ENCODE measurements around the gene SMYD3. TPM values are rescaled to one million over a fixed set of nuclear protein-coding genes. Genes with fewer than 3 reads are reported as not detected.

Gene SMYD3
- total and polyA plus RNA-seq, 2 donors: 22.0 to 27.0 TPM

DNA sequence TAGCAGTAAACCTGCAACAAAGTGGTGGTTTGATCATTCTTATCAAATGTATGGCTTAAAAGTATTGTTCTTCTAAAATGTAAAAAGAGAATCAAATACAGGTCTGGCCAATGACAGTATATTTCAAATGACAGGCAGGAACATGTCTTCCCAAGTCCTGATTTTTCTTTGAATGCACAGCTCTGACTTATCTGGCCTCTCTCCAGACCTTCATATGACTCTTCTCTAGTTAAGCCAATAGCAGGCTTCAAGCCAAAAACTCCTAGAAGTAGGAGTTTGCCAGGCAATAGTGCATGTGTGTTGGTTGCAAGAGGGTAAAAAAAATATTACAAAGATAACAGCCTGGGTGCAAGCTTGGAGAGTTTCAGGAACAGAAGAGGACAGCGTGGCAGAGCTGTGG is 345.5 kb downstream of the SMYD3 start:
- whole genome bisulfite sequencing: 92% methylated on average over 1 of the region's 1 CpG
- DNase-seq (ENCODE audit: low read depth in 6 of 9, low spot score in 9 of 9): peak in 1 of 9 donors; percentile 4
- peaks cover 0 to 6% of the 10 kb centered on the region in 2 donors for H3K4me1 ChIP-seq (ENCODE audit: control insufficient read depth in 2 of 2, insufficient read depth in 2 of 2, low read length in 2 of 2)
- H3K36me3 ChIP-seq (ENCODE audit: control insufficient read depth in 2 of 2, insufficient read depth in 2 of 2, low read length in 1 of 2): no peaks in the 10 kb centered on the region
- no peak overlapping the region for H3K27ac ChIP-seq (ENCODE audit: low read depth in 1 of 2, low read length in 1 of 2)
- H3K27me3 ChIP-seq (ENCODE audit: control insufficient read depth in 2 of 2, insufficient read depth in 1 of 2, low read length in 1 of 2): no peaks in the 10 kb centered on the region
- H3K9me3 ChIP-seq (ENCODE audit: control insufficient read depth in 2 of 2, insufficient read depth in 1 of 2, low read length in 1 of 2): no peaks in the 10 kb centered on the region
- H3K4me3 ChIP-seq (ENCODE audit: low read length in 2 of 2): no peak overlapping the region

DNA sequence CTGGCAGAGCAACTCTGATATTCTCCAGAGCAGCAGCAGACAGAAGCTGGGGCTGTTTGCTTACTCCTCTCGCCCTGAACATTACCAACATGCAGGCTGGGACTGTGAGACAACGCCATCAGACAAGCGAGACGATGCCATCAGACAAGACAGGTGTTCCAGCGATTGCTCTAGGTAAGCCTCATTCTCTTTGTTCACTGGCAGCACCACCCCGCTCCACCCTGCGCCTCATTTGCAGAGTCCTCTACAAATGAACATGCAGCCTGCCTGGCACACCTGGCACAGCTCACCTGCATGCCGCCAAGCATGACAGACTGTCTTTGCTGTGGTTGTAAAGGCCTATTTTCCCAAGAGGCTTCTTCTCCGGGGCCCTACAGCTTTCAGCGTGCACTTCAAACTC is 346.2 kb downstream of the SMYD3 start:
- no peak overlapping the region for H3K27ac ChIP-seq (ENCODE audit: low read depth in 1 of 2, low read length in 1 of 2)
- H3K9me3 ChIP-seq (ENCODE audit: control insufficient read depth in 2 of 2, insufficient read depth in 1 of 2, low read length in 1 of 2): no peaks in the 10 kb centered on the region
- H3K4me1 ChIP-seq (ENCODE audit: control insufficient read depth in 2 of 2, insufficient read depth in 2 of 2, low read length in 2 of 2): peaks cover 0 to 6% of the 10 kb centered on the region in 2 donors
- H3K4me3 ChIP-seq (ENCODE audit: low read length in 2 of 2): no peak overlapping the region
- no peak for DNase-seq (ENCODE audit: low read depth in 6 of 9, low spot score in 9 of 9)
- 93% methylated on average over 10 of the region's 10 CpGs for WGBS
- H3K36me3 ChIP-seq (ENCODE audit: control insufficient read depth in 2 of 2, insufficient read depth in 2 of 2, low read length in 1 of 2): no peaks in the 10 kb centered on the region
- no peaks in the 10 kb centered on the region for H3K27me3 ChIP-seq (ENCODE audit: control insufficient read depth in 2 of 2, insufficient read depth in 1 of 2, low read length in 1 of 2)

DNA sequence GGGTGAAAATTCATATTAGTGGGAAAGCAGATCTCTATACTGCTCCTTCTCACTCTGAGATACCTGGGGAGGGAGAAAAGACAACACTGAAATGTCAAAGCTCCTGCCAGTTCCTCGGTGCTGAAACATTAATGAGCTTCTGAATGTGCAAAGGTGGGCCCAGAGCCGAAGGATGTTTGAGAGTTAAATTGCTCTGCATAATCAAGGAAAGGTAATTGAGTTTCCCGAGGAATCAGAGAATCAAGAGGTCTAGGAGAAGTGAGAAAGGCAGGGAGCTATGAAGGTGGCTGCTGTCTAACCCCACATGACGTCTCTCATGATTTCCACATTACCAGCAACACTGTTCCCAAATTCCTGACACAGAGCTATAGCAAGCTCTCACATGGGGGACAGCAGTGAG is 346.7 kb downstream of the SMYD3 start:
- H3K9me3 ChIP-seq (ENCODE audit: control insufficient read depth in 2 of 2, insufficient read depth in 1 of 2, low read length in 1 of 2): no peaks in the 10 kb centered on the region
- peaks cover 0 to 6% of the 10 kb centered on the region in 2 donors for H3K4me1 ChIP-seq (ENCODE audit: control insufficient read depth in 2 of 2, insufficient read depth in 2 of 2, low read length in 2 of 2)
- no peaks in the 10 kb centered on the region for H3K27me3 ChIP-seq (ENCODE audit: control insufficient read depth in 2 of 2, insufficient read depth in 1 of 2, low read length in 1 of 2)
- H3K27ac ChIP-seq (ENCODE audit: low read depth in 1 of 2, low read length in 1 of 2): no peak overlapping the region
- H3K4me3 ChIP-seq (ENCODE audit: low read length in 2 of 2): no peak overlapping the region
- WGBS: 96% methylated on average over 4 of the region's 4 CpGs
- no peaks in the 10 kb centered on the region for H3K36me3 ChIP-seq (ENCODE audit: control insufficient read depth in 2 of 2, insufficient read depth in 2 of 2, low read length in 1 of 2)
- no peak for DNase-seq (ENCODE audit: low read depth in 6 of 9, low spot score in 9 of 9)

DNA sequence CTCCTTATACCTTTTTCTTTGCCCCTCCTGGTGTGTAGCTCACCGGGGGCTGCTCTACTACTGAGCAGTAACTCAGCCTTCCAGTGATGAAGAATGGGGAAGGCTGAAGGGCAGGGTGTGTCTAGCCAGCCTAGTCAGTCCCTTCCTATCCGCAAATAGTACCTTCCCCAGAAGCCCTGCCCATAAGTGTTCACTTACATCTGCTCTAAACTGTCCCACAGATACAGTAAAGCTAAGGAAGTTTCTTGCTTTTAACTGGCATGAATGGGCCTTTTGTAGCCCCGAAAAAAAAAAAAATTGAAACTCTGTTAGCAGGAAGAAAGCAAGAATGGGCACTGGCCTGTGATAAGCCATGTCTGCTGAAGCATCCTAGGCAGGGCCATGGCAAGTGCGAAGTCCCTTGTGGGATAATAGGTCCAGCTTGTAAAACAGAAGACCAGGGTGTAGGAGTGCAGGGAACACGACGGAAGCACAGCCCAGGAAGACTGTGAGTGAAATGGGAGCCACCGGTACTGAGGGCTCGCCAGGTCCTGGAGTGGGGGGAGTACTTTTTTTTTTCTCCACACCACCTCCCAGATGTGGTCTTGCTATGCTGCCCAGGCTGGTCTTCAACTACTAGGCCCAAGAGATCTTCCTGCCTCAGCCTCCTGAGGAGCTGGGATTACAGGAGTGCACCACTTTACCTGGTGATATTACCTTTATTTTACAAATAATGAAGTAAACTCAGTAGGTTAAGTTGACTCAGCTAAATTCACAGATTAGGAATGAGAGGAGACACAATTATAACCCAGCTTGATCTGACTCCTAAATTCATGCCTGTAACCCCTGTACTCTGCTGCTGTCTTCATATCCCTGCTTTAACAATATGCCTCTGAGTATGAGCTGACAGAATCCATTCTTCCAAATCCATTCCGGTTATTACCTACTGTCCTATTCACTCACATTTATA is 347.5 kb downstream of the SMYD3 start:
- WGBS: 94% methylated on average over 9 of the region's 9 CpGs
- no peak overlapping the region for H3K4me3 ChIP-seq (ENCODE audit: low read length in 2 of 2)
- H3K36me3 ChIP-seq (ENCODE audit: control insufficient read depth in 2 of 2, insufficient read depth in 2 of 2, low read length in 1 of 2): no peaks in the 10 kb centered on the region
- H3K27ac ChIP-seq (ENCODE audit: low read depth in 1 of 2, low read length in 1 of 2): no peak overlapping the region
- no peaks in the 10 kb centered on the region for H3K27me3 ChIP-seq (ENCODE audit: control insufficient read depth in 2 of 2, insufficient read depth in 1 of 2, low read length in 1 of 2)
- H3K9me3 ChIP-seq (ENCODE audit: control insufficient read depth in 2 of 2, insufficient read depth in 1 of 2, low read length in 1 of 2): no peaks in the 10 kb centered on the region
- no peak for DNase-seq (ENCODE audit: low read depth in 6 of 9, low spot score in 9 of 9)
- peaks cover 0 to 6% of the 10 kb centered on the region in 2 donors for H3K4me1 ChIP-seq (ENCODE audit: control insufficient read depth in 2 of 2, insufficient read depth in 2 of 2, low read length in 2 of 2)

DNA sequence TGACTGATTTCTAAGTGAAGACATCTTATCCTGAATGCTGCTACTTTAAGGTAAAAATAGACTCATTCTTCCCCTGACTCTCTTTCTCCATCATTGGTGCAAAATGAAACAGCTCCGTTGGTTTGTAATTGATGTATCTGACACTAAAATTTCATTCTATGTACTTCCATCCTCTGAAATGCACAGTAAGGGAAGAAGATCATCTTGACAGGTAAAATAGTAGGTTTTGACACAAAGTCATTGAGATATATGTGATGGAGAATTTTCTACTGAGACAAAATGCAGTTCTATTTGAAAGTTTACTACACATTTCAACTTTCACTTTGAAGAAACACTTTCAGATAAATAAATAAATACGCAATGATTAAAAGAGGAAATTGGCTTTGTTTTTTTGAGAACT is 348.9 kb downstream of the SMYD3 start:
- 89% methylated on average over 2 of the region's 2 CpGs for WGBS
- Histone ChIP-seq H3K4me3 (ENCODE audit: low read length in 2 of 2) (no peak overlapping the region), H3K4me1 (ENCODE audit: control insufficient read depth in 2 of 2, insufficient read depth in 2 of 2, low read length in 2 of 2) (peaks cover 0 to 6% of the 10 kb centered on the region in 2 donors), H3K36me3 (ENCODE audit: control insufficient read depth in 2 of 2, insufficient read depth in 2 of 2, low read length in 1 of 2) (no peaks in the 10 kb centered on the region), H3K27ac (ENCODE audit: low read depth in 1 of 2, low read length in 1 of 2) (no peak overlapping the region), H3K27me3 (ENCODE audit: control insufficient read depth in 2 of 2, insufficient read depth in 1 of 2, low read length in 1 of 2) (no peaks in the 10 kb centered on the region), H3K9me3 (ENCODE audit: control insufficient read depth in 2 of 2, insufficient read depth in 1 of 2, low read length in 1 of 2) (no peaks in the 10 kb centered on the region)
- no peak for DNase-seq (ENCODE audit: low read depth in 6 of 9, low spot score in 9 of 9)

DNA sequence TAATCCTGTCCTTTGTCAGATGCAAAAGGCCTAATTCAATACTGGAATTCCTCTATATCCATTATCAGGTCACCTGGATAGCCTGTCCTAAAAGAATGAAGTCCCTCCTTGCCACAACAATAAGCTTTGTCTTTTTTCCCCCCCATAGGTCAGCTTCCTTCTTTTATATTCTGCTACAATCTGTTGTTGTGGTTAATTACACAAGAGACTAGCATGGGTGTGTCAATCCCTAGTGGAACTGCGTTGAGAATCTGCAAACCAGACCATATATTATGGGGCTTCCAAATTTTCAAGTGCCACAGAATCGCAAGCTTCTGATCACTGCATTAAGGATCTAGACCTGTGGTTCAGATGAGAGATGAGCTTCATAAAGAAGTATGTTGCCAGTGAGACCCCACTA is 349.6 kb downstream of the SMYD3 start:
- no peaks in the 10 kb centered on the region for H3K27me3 ChIP-seq (ENCODE audit: control insufficient read depth in 2 of 2, insufficient read depth in 1 of 2, low read length in 1 of 2)
- peaks cover 0 to 6% of the 10 kb centered on the region in 2 donors for H3K4me1 ChIP-seq (ENCODE audit: control insufficient read depth in 2 of 2, insufficient read depth in 2 of 2, low read length in 2 of 2)
- 59% methylated on average over 2 of the region's 2 CpGs for WGBS
- no peak overlapping the region for H3K27ac ChIP-seq (ENCODE audit: low read depth in 1 of 2, low read length in 1 of 2)
- DNase-seq (ENCODE audit: low read depth in 6 of 9, low spot score in 9 of 9): no peak
- H3K4me3 ChIP-seq (ENCODE audit: low read length in 2 of 2): no peak overlapping the region
- H3K9me3 ChIP-seq (ENCODE audit: control insufficient read depth in 2 of 2, insufficient read depth in 1 of 2, low read length in 1 of 2): no peaks in the 10 kb centered on the region
- H3K36me3 ChIP-seq (ENCODE audit: control insufficient read depth in 2 of 2, insufficient read depth in 2 of 2, low read length in 1 of 2): no peaks in the 10 kb centered on the region

DNA sequence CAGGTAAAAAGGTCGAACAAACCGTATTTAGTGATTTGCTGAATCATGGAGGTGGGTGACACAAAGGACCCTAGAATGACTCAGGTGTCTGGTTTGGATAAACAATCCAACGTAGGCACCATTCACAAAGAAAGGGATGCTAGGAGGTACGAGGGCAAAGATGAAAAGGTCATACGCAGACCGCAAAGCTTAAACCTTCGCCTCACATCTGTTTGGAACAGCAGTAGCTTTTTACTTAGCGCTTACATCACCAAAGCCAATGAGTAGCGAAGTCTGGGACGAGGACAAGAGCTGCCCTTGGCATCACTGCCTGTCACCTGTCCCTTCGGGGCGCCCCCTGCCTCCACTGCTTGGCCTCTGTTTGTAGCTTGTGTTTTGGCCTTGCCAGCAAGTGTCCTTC is 350.2 kb downstream of the SMYD3 start:
- DNase-seq (ENCODE audit: low read depth in 6 of 9, low spot score in 9 of 9): no peak
- H3K4me1 ChIP-seq (ENCODE audit: control insufficient read depth in 2 of 2, insufficient read depth in 2 of 2, low read length in 2 of 2): peaks cover 0 to 6% of the 10 kb centered on the region in 2 donors
- H3K4me3 ChIP-seq (ENCODE audit: low read length in 2 of 2): no peak overlapping the region
- H3K27ac ChIP-seq (ENCODE audit: low read depth in 1 of 2, low read length in 1 of 2): no peak overlapping the region
- H3K36me3 ChIP-seq (ENCODE audit: control insufficient read depth in 2 of 2, insufficient read depth in 2 of 2, low read length in 1 of 2): no peaks in the 10 kb centered on the region
- H3K27me3 ChIP-seq (ENCODE audit: control insufficient read depth in 2 of 2, insufficient read depth in 1 of 2, low read length in 1 of 2): no peaks in the 10 kb centered on the region
- 96% methylated on average over 12 of the region's 12 CpGs for WGBS
- no peaks in the 10 kb centered on the region for H3K9me3 ChIP-seq (ENCODE audit: control insufficient read depth in 2 of 2, insufficient read depth in 1 of 2, low read length in 1 of 2)

DNA sequence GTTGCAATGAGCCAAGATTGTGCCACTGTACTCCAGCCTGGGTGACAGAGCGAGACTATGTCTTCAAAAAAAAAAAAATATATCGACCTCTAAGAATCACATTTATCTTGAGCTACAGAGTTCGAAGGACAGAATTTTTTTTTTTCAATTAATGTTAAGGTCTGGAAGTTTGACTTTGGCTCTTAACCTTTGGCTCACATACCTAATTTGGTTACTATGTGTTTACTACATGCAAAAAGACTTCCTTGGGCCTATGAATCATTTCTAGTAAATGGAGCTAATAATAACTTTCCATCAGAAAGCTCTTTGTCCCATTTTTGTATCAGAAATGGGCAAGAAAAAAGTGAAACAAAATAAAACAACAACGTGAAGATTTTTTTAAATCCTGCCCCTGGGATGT is 351.2 kb downstream of the SMYD3 start:
- Histone ChIP-seq H3K4me3 (ENCODE audit: low read length in 2 of 2) (no peak overlapping the region), H3K27ac (ENCODE audit: low read depth in 1 of 2, low read length in 1 of 2) (no peak overlapping the region), H3K4me1 (ENCODE audit: control insufficient read depth in 2 of 2, insufficient read depth in 2 of 2, low read length in 2 of 2) (peaks cover 0 to 2% of the 10 kb centered on the region in 2 donors), H3K36me3 (ENCODE audit: control insufficient read depth in 2 of 2, insufficient read depth in 2 of 2, low read length in 1 of 2) (no peaks in the 10 kb centered on the region), H3K27me3 (ENCODE audit: control insufficient read depth in 2 of 2, insufficient read depth in 1 of 2, low read length in 1 of 2) (no peaks in the 10 kb centered on the region), H3K9me3 (ENCODE audit: control insufficient read depth in 2 of 2, insufficient read depth in 1 of 2, low read length in 1 of 2) (no peaks in the 10 kb centered on the region)
- DNase-seq (ENCODE audit: low read depth in 6 of 9, low spot score in 9 of 9): no peak
- WGBS: 95% methylated on average over 4 of the region's 4 CpGs

DNA sequence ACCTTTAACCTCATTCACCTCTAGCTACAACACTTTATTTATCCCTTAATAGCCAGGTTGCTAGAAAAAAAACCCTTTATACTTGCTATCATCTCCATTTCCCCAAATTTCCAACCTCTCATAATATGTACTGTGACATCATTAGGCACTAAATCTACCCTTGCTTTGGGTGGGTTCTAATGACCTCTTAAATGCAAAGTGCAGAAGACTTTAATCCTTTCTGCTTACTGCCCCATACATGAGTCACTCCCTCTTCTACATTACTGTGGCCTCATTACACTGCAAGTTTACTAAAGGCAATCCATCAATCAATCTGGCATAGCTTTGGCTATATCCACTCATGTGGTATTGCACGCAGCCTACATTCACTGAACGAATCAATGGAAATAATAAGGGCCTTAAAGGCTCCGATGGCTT is 353.3 kb downstream of the SMYD3 start:
- WGBS: 97% methylated on average over 3 of the region's 3 CpGs
- no peaks in the 10 kb centered on the region for H3K36me3 ChIP-seq (ENCODE audit: control insufficient read depth in 2 of 2, insufficient read depth in 2 of 2, low read length in 1 of 2)
- no peak for DNase-seq (ENCODE audit: low read depth in 6 of 9, low spot score in 9 of 9)
- no peaks in the 10 kb centered on the region for H3K27me3 ChIP-seq (ENCODE audit: control insufficient read depth in 2 of 2, insufficient read depth in 1 of 2, low read length in 1 of 2)
- H3K9me3 ChIP-seq (ENCODE audit: control insufficient read depth in 2 of 2, insufficient read depth in 1 of 2, low read length in 1 of 2): no peaks in the 10 kb centered on the region
- no peaks in the 10 kb centered on the region for H3K4me1 ChIP-seq (ENCODE audit: control insufficient read depth in 2 of 2, insufficient read depth in 2 of 2, low read length in 2 of 2)
- H3K4me3 ChIP-seq (ENCODE audit: low read length in 2 of 2): no peak overlapping the region
- no peak overlapping the region for H3K27ac ChIP-seq (ENCODE audit: low read depth in 1 of 2, low read length in 1 of 2)

All from thymus (tissue), 11 donors.